Stimulated activated CD4-positive, alpha-beta T cell treated with anti-CD3 and anti-CD28 coated beads, Interleukin-4, amount 100 ng/mL, for 1 hour (primary cell): ENCODE data around the gene ALDH1A2.

ENCODE experiments used
- DNase-seq: peaks from one replicate; pipeline ENCODE4 v3.0.0-alpha.2; 2020

The ALDH1A2 gene

DNA sequence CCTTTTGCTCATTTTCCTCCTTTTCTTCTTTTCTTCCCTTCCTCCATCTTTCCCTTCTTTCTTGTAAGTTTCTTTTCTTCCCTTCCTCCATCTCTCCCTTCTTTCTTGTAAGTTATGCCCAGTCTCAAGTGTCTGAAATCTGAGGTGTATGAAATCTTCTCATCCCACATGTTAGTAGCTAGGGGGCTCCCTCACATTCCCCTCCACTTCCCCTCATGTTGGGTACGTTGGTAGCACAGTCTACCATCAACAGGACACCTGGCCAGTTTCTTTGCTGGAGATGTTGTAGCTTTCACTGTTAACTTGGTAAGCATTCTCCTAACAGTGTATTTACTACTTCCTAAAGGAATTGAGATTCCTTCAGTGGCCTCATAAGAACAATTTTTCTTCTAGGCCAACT, 133.9 kb downstream of the ALDH1A2 start:
- DNase-seq = no peak

DNA sequence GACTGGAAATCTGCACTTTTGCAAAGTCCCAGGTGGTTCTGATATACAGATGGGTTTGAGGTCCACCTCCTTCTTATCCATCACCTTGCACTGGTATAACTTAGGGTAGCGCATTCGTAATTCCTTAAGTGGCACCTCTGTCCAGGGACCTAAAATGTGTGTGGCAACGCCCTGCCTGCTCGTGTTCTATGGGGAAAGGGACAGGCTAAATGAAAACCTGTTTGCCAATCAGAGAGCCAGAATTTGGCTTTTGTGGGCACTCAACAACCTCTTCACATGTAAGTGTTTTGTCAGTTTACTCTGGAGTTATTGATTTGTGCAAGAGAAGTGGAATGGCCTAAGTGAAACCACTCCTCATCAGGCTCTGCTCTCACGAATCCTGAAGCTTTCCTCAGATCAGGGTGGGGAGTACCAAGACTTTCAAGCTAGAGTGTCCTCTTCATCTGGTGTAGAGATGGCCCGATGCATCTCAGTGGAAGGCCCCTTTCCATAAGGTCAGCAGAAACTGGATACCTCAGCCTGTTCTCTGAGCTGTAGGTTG, 138.3 kb downstream of the ALDH1A2 start:
- no peak for DNase-seq

GRCh38 chr15:57925650-57926049, 139.9 kb downstream of the ALDH1A2 start:
- no peak for DNase-seq

GRCh38 chr15:57924598-57924997, 140.9 kb downstream of the ALDH1A2 start:
- DNase-seq = no peak

DNA sequence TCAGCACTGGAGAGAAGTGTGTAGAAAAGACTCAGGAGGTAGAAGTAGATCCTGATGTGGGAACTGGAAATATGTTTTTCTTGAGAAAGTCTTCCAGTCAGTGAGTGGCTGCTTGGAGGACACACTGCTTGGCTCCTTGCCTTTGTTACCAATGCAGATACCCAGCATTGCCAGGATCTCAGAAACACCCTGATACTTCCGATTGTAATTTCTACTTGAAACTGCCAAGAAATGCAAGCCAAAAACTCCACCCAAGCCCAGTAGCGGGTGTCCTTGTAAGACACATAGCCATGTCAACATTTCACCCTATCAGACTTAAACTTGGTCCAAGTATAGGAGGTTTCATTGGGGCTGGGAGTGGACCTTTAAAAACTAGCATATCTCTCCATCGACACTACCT, 141.8 kb downstream of the ALDH1A2 start:
- no peak for DNase-seq

DNA sequence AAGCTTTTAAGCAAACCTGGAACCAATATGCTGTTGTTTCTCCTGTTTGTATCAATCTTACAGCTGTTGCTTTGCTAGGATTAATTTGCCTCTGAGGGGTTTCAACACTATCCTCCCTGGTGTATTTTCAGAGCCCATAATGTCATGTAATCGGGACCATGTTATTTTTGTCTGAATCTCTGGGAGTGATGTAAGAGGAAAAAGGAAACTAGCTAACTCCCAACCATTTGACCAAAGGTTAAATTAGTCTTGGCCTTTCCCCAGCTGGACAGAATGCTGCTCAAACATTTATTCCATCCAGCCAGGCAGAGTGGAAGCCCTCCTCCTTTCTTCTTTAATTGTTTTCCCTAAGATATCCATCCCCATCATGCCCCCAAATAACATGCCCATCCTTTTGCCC, 142.2 kb downstream of the ALDH1A2 start:
- DNase-seq = no peak

- DNase-seq = no peak
Observed at GRCh38 chr15:57922776-57923175, 142.7 kb downstream of the ALDH1A2 start.

GRCh38 chr15:57921371-57921770, 144.1 kb downstream of the ALDH1A2 start:
- no peak for DNase-seq

- DNase-seq = no peak
Observed at GRCh38 chr15:57920911-57921310, 144.6 kb downstream of the ALDH1A2 start.

DNA sequence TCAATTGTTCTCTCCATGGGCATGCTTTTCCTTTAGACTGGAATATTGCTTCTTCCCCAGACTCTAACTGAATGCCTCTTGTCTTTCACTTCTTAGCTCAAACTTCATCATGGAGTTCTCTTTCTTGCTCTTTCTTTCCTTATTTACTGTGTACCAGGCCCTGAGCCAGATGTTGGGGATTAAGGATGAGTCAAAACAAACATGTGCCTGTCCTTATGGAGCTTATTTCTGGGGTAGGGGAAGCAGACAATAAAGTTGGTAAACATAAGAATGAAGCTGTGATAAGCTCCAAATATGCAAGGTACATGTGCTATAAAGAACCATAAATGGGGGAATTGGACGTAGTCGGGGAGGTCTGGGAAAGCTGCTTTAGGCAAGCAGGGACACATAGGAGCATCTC, 145.8 kb downstream of the ALDH1A2 start:
- DNase-seq = no peak

DNA sequence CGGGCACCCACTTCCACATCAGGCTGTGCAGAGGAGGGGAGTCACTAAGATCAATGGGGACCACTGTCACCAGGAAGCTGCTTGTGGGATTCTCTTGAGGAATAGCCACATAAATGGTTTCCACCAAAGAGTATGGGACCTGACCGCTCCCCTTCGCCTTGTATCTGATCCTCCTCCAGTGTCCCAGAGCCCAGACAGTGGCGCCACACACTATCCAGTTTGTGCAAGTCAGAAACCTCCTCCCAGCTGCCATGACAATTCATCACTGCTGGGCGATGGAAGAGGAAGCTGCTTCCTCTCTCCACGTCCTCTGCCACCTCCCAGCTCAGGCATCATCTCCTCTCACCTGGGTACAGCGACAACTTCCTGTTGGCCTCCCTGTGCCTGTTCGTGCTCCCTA, 147.5 kb downstream of the ALDH1A2 start:
- no peak for DNase-seq

DNA sequence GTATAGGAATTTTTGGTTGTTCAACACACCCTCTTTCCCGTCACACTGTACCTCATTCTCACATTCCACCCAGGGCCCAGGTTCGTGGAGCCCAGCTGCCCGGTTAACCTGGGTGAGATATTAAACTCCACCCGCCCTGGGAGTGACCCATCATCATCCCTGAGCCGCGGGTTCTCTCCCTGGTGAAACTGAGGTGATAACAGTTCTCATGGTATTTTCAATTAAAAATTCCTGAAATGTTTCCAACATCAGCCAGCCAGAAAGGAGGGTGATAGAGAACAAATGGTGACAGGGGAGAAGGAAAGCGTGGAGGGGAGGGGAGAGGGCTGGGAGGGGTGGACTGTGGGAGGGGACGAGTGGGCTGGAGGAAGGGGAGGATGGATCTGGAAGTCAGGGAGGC, 148.8 kb downstream of the ALDH1A2 start:
- DNase-seq = no peak

DNA sequence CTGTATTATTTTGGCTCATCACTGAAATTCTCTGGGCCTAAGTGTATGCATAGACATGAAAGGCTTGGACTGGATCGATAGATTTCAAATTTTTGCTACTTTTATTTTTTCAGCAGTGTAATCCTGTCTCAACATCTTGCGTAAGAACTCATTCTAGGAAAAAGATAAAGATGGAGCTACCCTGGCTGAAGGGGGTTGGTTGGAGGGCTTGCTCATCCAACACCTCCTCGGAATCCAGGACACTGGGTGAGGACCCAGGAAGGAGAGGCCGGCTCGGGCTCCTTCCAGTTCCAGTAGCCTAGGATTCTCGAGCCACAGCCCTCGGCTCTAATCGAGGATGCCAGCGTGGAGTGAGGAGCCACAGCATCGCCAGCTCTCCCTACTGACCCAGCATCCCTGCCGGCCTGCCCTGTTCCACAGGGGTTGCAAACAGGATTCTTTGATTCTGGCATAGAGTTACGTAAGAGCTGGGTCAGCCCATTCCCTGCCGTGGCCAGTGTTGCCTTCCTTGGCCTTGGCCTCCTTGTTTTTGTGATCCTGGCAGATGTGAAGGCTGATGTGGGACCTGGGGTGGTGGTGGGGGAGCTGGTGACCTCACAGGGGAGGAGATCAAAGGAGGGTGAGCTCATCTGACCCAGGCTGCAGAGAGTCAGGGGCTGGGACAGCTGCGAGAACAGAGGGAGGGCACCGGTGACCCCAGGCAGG, 149.5 kb downstream of the ALDH1A2 start:
- no peak for DNase-seq

- no peak for DNase-seq
Observed at GRCh38 chr15:57914350-57915055, 151.0 kb downstream of the ALDH1A2 start.

GRCh38 chr15:57911247-57911646, 154.3 kb downstream of the ALDH1A2 start:
- DNase-seq = no peak

- no peak for DNase-seq
Observed at GRCh38 chr15:57910672-57911071, 154.8 kb downstream of the ALDH1A2 start.

GRCh38 chr15:57909388-57909787, 156.1 kb downstream of the ALDH1A2 start:
- no peak for DNase-seq

DNA sequence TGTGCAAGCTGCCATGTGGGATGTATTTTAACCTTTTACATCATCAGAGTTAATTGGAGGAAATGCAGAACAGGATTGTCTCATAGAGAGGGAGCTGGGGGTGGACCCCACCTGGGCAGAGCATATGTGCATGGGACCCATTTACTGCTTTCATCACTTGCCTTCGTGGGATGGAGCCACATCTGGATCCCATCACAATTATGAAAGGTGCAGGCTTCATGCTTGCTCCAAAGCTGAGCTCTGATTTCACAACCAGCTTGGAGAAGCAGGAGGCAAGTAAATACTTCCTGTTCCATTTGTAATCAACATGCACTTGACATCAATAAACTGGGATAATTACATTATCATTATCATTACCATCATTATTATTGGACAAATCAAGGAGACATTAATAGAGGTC, 161.9 kb downstream of the ALDH1A2 start:
- DNase-seq = no peak
